ENCODE data around the gene IQCF5. TPM values are rescaled to one million over a fixed set of nuclear protein-coding genes. Genes with fewer than 3 reads are reported as not detected.

The IQCF5 gene
- total RNA-seq, 4 donors from 2014 or later = not detected

GRCh38 chr3:51879937-51880336 lies 4.5 kb upstream of the IQCF5 start:
- 77% methylated on average over 1 of the region's 2 CpGs for WGBS

GRCh38 chr3:51876186-51876585 lies 785 bp upstream of the IQCF5 start:
- H3K9me3 ChIP-seq = no peaks in the 10 kb centered on the region
- H3K4me1 ChIP-seq = no peaks in the 10 kb centered on the region
- DNase-seq (ENCODE audit: extremely low spot score) = peak; percentile 90
- H3K27me3 ChIP-seq = peaks cover 0 to 8% (median 0%) of the 10 kb centered on the region in 4 donors
- H3K4me3 ChIP-seq = no peak overlapping the region
- intact Hi-C loops (cut with DNase I) = no loop called here
- H3K36me3 ChIP-seq = no peaks in the 10 kb centered on the region
- TF ChIP-seq EP300 (IDR thresholded peaks at IDR 0.05) (no peak), POLR2A (IDR thresholded peaks at IDR 0.05; ENCODE audit: low read depth) (no peak), CTCF (IDR thresholded peaks at IDR 0.05) (no peak), POLR2AphosphoS5 (IDR thresholded peaks at IDR 0.05) (no peak)
- 43% methylated on average over 6 of the region's 6 CpGs for WGBS
- no peak overlapping the region for H3K27ac ChIP-seq (replicated peaks in 1 of 4)

More at GRCh38 chr3:51879937-51880336, 4.5 kb upstream of the IQCF5 start:
- no peak overlapping the region for H3K27ac ChIP-seq (replicated peaks in 1 of 4)
- H3K27me3 ChIP-seq = no peaks in the 10 kb centered on the region
- no peaks in the 10 kb centered on the region for H3K36me3 ChIP-seq
- intact Hi-C loops (cut with DNase I) = no loop called here
- no peaks in the 10 kb centered on the region for H3K9me3 ChIP-seq
- TF ChIP-seq CTCF (IDR thresholded peaks at IDR 0.05) (no peak), POLR2A (IDR thresholded peaks at IDR 0.05; ENCODE audit: low read depth) (no peak), EP300 (IDR thresholded peaks at IDR 0.05) (no peak), POLR2AphosphoS5 (IDR thresholded peaks at IDR 0.05) (no peak)
- DNase-seq (ENCODE audit: extremely low spot score) = peak; percentile 39
- H3K4me1 ChIP-seq = no peaks in the 10 kb centered on the region
- no peak overlapping the region for H3K4me3 ChIP-seq

- no peak overlapping the region for H3K27ac ChIP-seq (replicated peaks in 1 of 4)
- no peak overlapping the region for H3K4me3 ChIP-seq
- H3K36me3 ChIP-seq = no peaks in the 10 kb centered on the region
- intact Hi-C loops (cut with DNase I) = no loop called here
- WGBS = 65% methylated on average over 4 of the region's 4 CpGs
- TF ChIP-seq EP300 (IDR thresholded peaks at IDR 0.05) (no peak), POLR2AphosphoS5 (IDR thresholded peaks at IDR 0.05) (no peak), POLR2A (IDR thresholded peaks at IDR 0.05; ENCODE audit: low read depth) (no peak), CTCF (IDR thresholded peaks at IDR 0.05) (no peak)
- no peaks in the 10 kb centered on the region for H3K4me1 ChIP-seq
- no peaks in the 10 kb centered on the region for H3K9me3 ChIP-seq
- DNase-seq (ENCODE audit: extremely low spot score) = no peak
- H3K27me3 ChIP-seq = peaks cover 0 to 8% (median 0%) of the 10 kb centered on the region in 4 donors
Observed at GRCh38 chr3:51874889-51875288, 512 bp downstream of the IQCF5 start.

GRCh38 chr3:51874411-51874810 lies 990 bp downstream of the IQCF5 start:
- Histone ChIP-seq H3K36me3 (no peaks in the 10 kb centered on the region), H3K9me3 (no peaks in the 10 kb centered on the region), H3K4me1 (no peaks in the 10 kb centered on the region), H3K27ac (replicated peaks in 1 of 4) (no peak overlapping the region), H3K4me3 (no peak overlapping the region), H3K27me3 (peaks cover 0 to 8% (median 0%) of the 10 kb centered on the region in 4 donors)
- peak; percentile 91 for DNase-seq (ENCODE audit: extremely low spot score)
- 80% methylated on average over 2 of the region's 2 CpGs for WGBS
- TF ChIP-seq CTCF (IDR thresholded peaks at IDR 0.05) = no peak
- TF ChIP-seq POLR2AphosphoS5 (IDR thresholded peaks at IDR 0.05) = no peak
- TF ChIP-seq POLR2A (IDR thresholded peaks at IDR 0.05; ENCODE audit: low read depth) = no peak
- no peak for TF ChIP-seq EP300 (IDR thresholded peaks at IDR 0.05)
- intact Hi-C loops (cut with DNase I) = no loop called here

- H3K36me3 ChIP-seq = no peaks in the 10 kb centered on the region
- intact Hi-C loops (cut with DNase I) = no loop called here
- DNase-seq (ENCODE audit: extremely low spot score) = peak; percentile 70
- WGBS = 93% methylated on average over 10 of the region's 10 CpGs
- H3K4me1 ChIP-seq = no peaks in the 10 kb centered on the region
- H3K27ac ChIP-seq (replicated peaks in 1 of 4) = no peak overlapping the region
- peaks cover 0 to 8% (median 0%) of the 10 kb centered on the region in 4 donors for H3K27me3 ChIP-seq
- TF ChIP-seq EP300 (IDR thresholded peaks at IDR 0.05) (no peak), CTCF (IDR thresholded peaks at IDR 0.05) (no peak), POLR2AphosphoS5 (IDR thresholded peaks at IDR 0.05) (no peak), POLR2A (IDR thresholded peaks at IDR 0.05; ENCODE audit: low read depth) (no peak)
- no peaks in the 10 kb centered on the region for H3K9me3 ChIP-seq
- no peak overlapping the region for H3K4me3 ChIP-seq
Observed at GRCh38 chr3:51873876-51874275, 1.5 kb downstream of the IQCF5 start.

Data from esophagus muscularis mucosa (tissue), 4 donors.